Gastrocnemius medialis (tissue), 4 donors: ENCODE measurements around the gene ABCF3. TPM values are rescaled to one million over a fixed set of nuclear protein-coding genes. Genes with fewer than 3 reads are reported as not detected.
A peak's percentile ranks its signal among the peaks of the same experiment; 100 is the strongest.

Experiments
- ATAC-seq, 2 donors: fragments of 150-250 bp; one replicate each; pipeline ENCODE4 v1.9.1; 2016
- DNase-seq, 2 donors: peaks; one replicate each; pipeline ENCODE4 v3.0.0-alpha.2; 2019
- H3K27ac ChIP-seq, 4 donors: fragments of 200-600 bp; sonication (generic); 1 replicate in 1 of 4; 2 replicates in 3 of 4; pipeline ENCODE4 v1.5.1; 2016 to 2018; ENCODE audit warnings: mild to moderate bottlenecking in 2 of 4, moderate library complexity in 1 of 4
- H3K27me3 ChIP-seq, 3 donors: fragments of 200-600 bp; sonication (generic) in 2 of 3; 1 replicate in 1 of 3; 2 replicates in 2 of 3; pipeline versions ENCODE4 v1.5.1 to v1.6.0; 2016 to 2019; ENCODE audit warnings: mild to moderate bottlenecking in 1 of 3, moderate library complexity in 1 of 3
- H3K36me3 ChIP-seq, 2 donors: fragments of 200-600 bp; sonication (generic) in 1 of 2; one replicate each; pipeline ENCODE4 v1.5.1; 2017 to 2018
- H3K4me1 ChIP-seq, 2 donors: fragments of 200-600 bp; sonication (generic) in 1 of 2; one replicate each; pipeline ENCODE4 v1.5.1; 2016 to 2017; ENCODE audit warnings: mild to moderate bottlenecking in 2 of 2
- H3K4me3 ChIP-seq, 4 donors: fragments of 200-600 bp; sonication (generic) in 3 of 4; 1 replicate in 1 of 4; 2 replicates in 3 of 4; pipeline ENCODE4 v1.5.1; 2016 to 2019; ENCODE audit warnings: mild to moderate bottlenecking in 2 of 4
- H3K9me3 ChIP-seq, 3 donors: fragments of 200-600 bp; sonication (generic) in 2 of 3; 1 replicate in 1 of 3; 2 replicates in 2 of 3; pipeline ENCODE4 v1.5.1; 2016 to 2019
- CTCF ChIP-seq, 5 experiments: fragments of 450-650 bp in 3 of 5; fragments of 200-600 bp in 2 of 5; sonication (generic) in 2 of 5; IDR thresholded peaks in 4 of 5; conservative IDR thresholded peaks in 1 of 5; 1 replicate in 4 of 5; 2 replicates in 1 of 5; pipeline ENCODE4 v1.5.1; 2016 to 2019; ENCODE audit warnings: antibody characterized with exemption in 5 of 5, mild to moderate bottlenecking in 3 of 5, moderate library complexity in 3 of 5
- POLR2A ChIP-seq, 2 donors: fragments of 450-650 bp; IDR thresholded peaks; one replicate each; pipeline ENCODE4 v1.6.1; 2017; ENCODE audit warnings: antibody characterized with exemption in 2 of 2, mild to moderate bottlenecking in 2 of 2, moderate library complexity in 2 of 2
- in situ Hi-C, 4 donors: fragments of 200-750 bp; cut with MboI; loops; one replicate each; pipeline versions ENCODE4 v1.15.0 to v1.8.0; 2017; ENCODE audit warnings: low sequenced_read_pairs in 4 of 4
- intact Hi-C: fragments of 100-400 bp; cut with DNase I; formaldehyde crosslinking; loops from one replicate; pipeline ENCODE4 v1.15.1; 2023; ENCODE audit warnings: low total_unique reads
- total RNA-seq, 4 donors: library from RNA; depleted of rRNA; stranded (reverse); fragments of >200 nt; gene quantifications; one replicate each; pipeline versions ENCODE4 v1.1.0 to v1.2.3, GENCODE V29; 2016

The ABCF3 gene
- total RNA-seq, 4 donors from 2014 or later = 52.6 to 96.4 (median 63.2) TPM

GRCh38 chr3:184222521-184222920, 36.5 kb downstream of the ABCF3 start:
- TF ChIP-seq CTCF (IDR thresholded peaks at IDR 0.05 in 4 of 5, conservative IDR thresholded peaks at IDR 0.05 in 1 of 5) (no peak), POLR2A (IDR thresholded peaks at IDR 0.05) (no peak)
- DNase-seq (no peak), ATAC-seq (no peak)
- in situ Hi-C loops = no loop called here
- intact Hi-C loops = no loop called here
- Histone ChIP-seq H3K4me1 (no peaks in the 10 kb centered on the region), H3K9me3 (no peaks in the 10 kb centered on the region), H3K4me3 (no peak overlapping the region), H3K36me3 (no peaks in the 10 kb centered on the region), H3K27me3 (peaks cover 0 to 7% (median 3%) of the 10 kb centered on the region in 3 donors), H3K27ac (no peak overlapping the region)

GRCh38 chr3:184223946-184224345, 37.9 kb downstream of the ABCF3 start:
- no peak for ATAC-seq
- no peak overlapping the region for H3K27ac ChIP-seq
- intact Hi-C loops (no loop called here), in situ Hi-C loops (no loop called here)
- H3K4me3 ChIP-seq = no peak overlapping the region
- TF ChIP-seq POLR2A (IDR thresholded peaks at IDR 0.05) (no peak), CTCF (IDR thresholded peaks at IDR 0.05 in 4 of 5, conservative IDR thresholded peaks at IDR 0.05 in 1 of 5) (no peak)
- H3K4me1 ChIP-seq = no peaks in the 10 kb centered on the region
- H3K9me3 ChIP-seq = no peaks in the 10 kb centered on the region
- no peak for DNase-seq
- H3K36me3 ChIP-seq = no peaks in the 10 kb centered on the region
- H3K27me3 ChIP-seq = peaks cover 6 to 16% (median 10%) of the 10 kb centered on the region in 3 donors

GRCh38 chr3:184227481-184227935, 41.5 kb downstream of the ABCF3 start:
- DNase-seq = no peak
- no peak overlapping the region for H3K27ac ChIP-seq
- H3K4me1 ChIP-seq = peaks cover 4 to 9% of the 10 kb centered on the region in 2 donors
- ATAC-seq = peak; percentile 25 to 54
- intact Hi-C loops = loop anchor here (5.0 kb wide), 1 partner anchor 60 kb away; no protein-coding TSS in a partner anchor
- no peak overlapping the region for H3K4me3 ChIP-seq
- no peaks in the 10 kb centered on the region for H3K9me3 ChIP-seq
- H3K36me3 ChIP-seq = no peaks in the 10 kb centered on the region
- TF ChIP-seq POLR2A (IDR thresholded peaks at IDR 0.05) (no peak), CTCF (IDR thresholded peaks at IDR 0.05 in 4 of 5, conservative IDR thresholded peaks at IDR 0.05 in 1 of 5) (peak; percentile 57 to 79 (median 68))
- in situ Hi-C loops = loop anchor here in 2 of 4 donors (25.0 kb wide), 2 partner anchors 90 to 340 kb away; partner anchors contain the start of genes EIF2B5 (in 1 of the 2) and PARL (in 1 of the 2)
- H3K27me3 ChIP-seq = peaks cover 33 to 43% (median 36%) of the 10 kb centered on the region in 3 donors

GRCh38 chr3:184228376-184229137, 42.6 kb downstream of the ABCF3 start:
- Histone ChIP-seq H3K36me3 (no peaks in the 10 kb centered on the region), H3K4me3 (peak overlapping the region in 2 of 4 donors; percentile 49 to 55), H3K27me3 (peaks cover 33 to 45% (median 36%) of the 10 kb centered on the region in 3 donors), H3K27ac (no peak overlapping the region), H3K9me3 (no peaks in the 10 kb centered on the region), H3K4me1 (peaks cover 4 to 9% of the 10 kb centered on the region in 2 donors)
- ATAC-seq (no peak), DNase-seq (no peak)
- intact Hi-C loops (loop anchor here (2.0 to 5.0 kb wide), 2 partner anchors 22 to 59 kb away; no protein-coding TSS in a partner anchor), in situ Hi-C loops (loop anchor here in 2 of 4 donors (25.0 kb wide), 2 partner anchors 91 to 341 kb away; partner anchors contain the start of genes EIF2B5 (in 1 of the 2) and PARL (in 1 of the 2))
- TF ChIP-seq POLR2A (IDR thresholded peaks at IDR 0.05) = no peak
- TF ChIP-seq CTCF (IDR thresholded peaks at IDR 0.05 in 4 of 5, conservative IDR thresholded peaks at IDR 0.05 in 1 of 5) = no peak
